Gastroesophageal sphincter (tissue), 3 donors: Measurements from ENCODE around the gene DPEP3.

ENCODE experiments used
- CTCF ChIP-seq, 4 experiments: fragments of 200-600 bp in 2 of 4; fragments of 450-650 bp in 2 of 4; sonication (generic) in 1 of 4; IDR thresholded peaks; one replicate each; pipeline ENCODE4 v1.5.1; 2017 to 2019; ENCODE audit warnings: antibody characterized with exemption in 4 of 4, mild to moderate bottlenecking in 2 of 4, moderate library complexity in 2 of 4
- POLR2A ChIP-seq, 2 donors: fragments of 450-650 bp; IDR thresholded peaks; one replicate each; pipeline ENCODE4 v1.6.1; 2017; ENCODE audit warnings: antibody characterized with exemption in 2 of 2, mild to moderate bottlenecking in 2 of 2, moderate library complexity in 1 of 2
- POLR2AphosphoS5 ChIP-seq: sonication (generic); formaldehyde crosslinking; IDR thresholded peaks from one replicate; pipeline ENCODE4 v1.6.1; 2017; ENCODE audit warnings: antibody characterized with exemption

DNA sequence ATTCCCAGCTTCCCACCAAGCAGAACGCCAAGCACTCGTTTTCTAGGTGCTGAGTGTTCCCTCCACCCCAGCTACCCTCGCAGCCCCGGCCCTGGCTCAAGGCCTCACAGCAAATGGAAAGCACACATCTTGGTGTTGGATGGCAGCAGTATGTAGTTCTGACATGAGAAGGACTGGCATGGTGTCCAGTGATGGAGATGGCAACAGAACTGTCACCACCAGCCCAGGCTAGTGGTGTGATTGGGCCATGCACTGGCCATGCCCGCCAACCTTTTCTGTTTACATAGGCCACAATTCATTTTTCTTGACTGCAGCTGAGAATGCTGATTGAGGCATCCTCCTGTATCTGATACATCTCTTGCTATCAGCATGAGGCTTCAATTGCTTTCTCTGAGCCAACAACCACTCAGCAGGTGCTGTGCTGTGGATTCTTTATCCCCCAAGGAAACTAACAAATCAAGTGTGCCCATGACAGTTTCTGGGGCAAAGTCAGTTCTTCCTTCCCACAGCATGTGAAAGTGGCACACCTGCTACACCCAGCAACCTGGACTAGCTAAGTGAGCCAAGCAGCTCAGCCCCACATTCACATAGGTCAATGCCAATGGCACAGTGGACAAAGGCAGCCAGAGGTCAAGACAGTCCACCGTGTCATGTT lies 15.7 kb downstream of the DPEP3 start:
- TF ChIP-seq POLR2AphosphoS5, result no peak
- TF ChIP-seq CTCF (IDR thresholded peaks at IDR 0.05), result no peak
- no peak for TF ChIP-seq POLR2A (IDR thresholded peaks at IDR 0.05)
